Dedifferentiated amniotic fluid mesenchymal stem cell (primary cell): ENCODE results near the gene MPEG1.

Experiments used
- DNase-seq: peaks from one replicate; pipeline ENCODE4 v3.0.0-alpha.2; 2016; ENCODE audit errors: extremely low spot score

The MPEG1 gene

DNA sequence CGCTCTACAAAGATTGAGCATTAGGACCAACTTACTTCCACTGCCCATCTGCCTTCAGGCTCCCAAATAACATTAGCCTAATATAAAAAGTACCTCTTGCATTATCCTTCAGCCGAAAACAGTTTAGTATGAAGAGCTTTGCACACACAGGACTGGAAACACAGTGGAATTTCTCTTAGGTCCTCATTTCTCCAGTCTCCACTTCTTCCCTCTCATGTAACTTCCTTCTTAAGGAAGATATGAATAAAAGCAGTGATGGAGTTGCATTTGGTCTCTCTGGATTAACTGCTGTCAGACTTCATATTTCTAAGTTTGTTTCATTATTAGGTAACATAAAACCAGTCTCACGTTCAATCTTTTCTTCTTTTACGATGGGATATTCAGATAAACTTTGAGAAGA lies 5.6 kb upstream of the MPEG1 start:
- DNase-seq, result no peak

DNA sequence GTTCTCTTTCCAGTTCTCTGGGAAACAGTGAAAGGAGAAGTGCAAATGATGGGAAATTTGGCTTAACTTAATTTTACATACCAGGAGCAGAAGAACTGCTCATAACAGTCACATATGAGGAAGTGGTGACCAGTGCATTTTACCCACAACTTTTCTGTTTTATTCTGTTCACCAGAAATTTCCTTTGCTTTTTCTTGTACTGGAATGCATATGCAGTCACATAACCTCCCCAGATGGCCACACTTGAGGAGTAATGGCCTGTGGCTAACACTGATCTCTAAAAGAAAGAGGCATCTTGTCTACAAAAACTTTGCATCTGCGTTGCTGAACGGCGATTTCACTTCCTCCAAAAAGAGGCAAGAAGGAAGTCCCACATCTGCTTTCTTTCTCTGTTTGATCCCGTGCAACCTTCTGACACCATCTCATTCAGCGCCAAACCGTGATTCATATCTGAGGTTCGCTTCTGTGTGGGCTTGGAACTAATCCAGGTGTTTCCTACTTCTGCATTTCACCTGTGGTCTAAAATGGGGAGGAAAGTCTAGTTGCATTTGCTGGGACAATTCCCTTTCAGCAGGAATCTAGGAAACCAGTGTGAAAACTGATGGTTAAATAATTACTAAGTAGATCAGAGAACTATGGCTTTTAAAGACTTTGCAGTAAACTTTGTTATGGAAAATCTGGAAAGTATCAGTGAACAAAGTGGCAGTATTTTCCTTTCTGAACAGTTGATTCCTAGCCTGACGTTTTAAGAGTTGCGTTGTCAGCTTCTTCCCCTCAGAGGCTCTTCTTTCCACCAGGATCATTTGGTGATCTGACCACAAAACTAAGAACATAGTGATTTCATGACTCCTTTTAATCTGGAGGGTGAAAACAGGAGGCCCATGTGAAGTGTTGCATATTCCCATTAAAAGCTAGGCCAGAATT lies 4.2 kb upstream of the MPEG1 start:
- no peak for DNase-seq

DNA sequence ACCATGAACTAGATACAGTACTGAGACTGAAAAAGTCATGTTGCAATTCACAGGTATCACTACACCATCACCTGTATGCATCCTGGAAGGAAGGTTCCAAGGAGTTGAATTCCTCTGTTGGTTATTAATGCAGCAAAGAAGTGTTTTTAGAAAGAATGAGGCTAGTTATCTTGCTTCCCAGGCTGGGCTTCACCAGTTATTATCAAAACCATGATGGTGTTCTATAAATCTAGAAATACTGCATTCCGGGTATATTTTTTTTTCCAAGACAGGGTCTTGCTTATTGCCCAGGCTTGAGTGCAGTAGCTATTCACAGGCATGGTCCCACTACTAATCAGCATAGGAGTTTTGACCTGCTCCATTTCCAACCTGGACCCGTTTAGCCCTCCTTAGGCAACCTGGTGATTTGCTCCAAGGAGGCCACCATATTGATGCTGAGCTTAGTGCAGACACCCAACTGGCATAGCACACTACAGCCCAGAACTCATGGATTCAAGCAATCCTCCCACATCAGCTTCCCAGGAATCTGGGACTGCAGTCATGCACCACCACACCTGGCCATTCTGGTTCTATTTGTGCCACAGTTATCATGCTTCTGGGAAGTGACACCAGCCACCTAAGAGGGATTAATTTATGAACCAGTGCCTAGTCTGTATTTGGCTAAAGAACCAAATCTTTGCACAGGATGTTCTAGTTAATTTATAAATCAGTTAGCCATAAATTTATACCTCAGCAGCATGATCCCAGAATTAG lies 1.6 kb upstream of the MPEG1 start:
- no peak for DNase-seq

DNA sequence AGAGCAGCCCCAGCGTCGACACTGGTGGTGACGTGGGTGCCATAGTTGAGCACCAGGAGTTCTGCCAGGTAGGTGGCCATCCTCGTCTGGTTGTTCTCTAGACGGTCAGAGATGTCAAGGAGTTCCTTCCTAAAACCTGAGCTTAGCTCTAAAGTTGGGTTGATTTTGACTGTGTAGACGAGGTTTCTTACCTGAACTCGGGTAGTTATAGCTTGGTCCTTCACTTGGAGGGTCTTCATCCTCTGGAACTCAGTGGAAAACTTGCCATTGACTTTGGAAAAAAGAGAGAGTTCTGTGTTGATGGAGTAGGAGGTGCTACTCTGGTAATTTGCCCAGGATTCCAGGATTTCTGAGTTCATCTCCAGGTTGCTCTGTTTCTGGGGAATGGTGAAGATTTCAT lies 505 bp downstream of the MPEG1 start:
- DNase-seq, result no peak

DNA sequence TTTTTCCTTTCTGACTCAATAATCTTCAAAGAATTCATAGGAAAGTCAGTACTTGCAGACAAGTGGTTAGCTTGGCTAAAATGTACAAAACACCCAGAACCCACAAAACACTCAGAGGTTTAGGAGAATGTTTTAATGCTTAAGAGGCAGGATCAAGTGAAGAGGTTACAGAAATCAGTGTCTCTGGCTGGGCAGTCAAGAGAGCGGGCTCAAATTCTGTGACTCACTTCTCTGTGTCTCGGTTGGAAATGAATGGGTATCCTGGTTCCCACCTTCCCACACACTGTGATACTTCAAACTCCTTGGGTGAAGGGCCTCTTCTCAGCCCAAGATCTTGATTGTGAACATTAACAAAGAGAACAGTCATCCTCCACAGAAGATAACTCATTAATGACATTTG lies 3.8 kb downstream of the MPEG1 start:
- DNase-seq, result no peak

DNA sequence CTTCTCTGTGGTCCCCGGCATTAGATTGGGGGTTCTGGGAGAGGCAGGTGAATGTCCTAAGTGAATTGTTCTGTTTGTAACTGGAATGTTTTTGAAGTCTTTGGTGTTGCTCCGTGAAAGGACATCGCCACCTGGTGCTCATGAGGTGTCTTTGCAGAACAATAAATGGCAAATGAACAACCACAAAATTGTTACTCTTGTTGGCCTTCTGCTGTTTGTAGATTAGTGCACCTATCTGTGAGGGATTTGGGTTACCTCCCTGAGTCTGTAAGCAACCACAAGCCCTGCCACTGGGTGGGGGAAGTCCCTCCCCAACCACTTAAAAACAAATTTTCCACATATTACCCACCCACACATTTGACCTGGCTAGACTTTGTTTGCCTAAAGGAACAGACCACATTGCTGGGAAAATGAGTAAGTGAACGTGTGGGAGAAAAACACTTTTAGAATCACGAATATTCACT lies 4.7 kb downstream of the MPEG1 start:
- DNase-seq, result peak; percentile 55

DNA sequence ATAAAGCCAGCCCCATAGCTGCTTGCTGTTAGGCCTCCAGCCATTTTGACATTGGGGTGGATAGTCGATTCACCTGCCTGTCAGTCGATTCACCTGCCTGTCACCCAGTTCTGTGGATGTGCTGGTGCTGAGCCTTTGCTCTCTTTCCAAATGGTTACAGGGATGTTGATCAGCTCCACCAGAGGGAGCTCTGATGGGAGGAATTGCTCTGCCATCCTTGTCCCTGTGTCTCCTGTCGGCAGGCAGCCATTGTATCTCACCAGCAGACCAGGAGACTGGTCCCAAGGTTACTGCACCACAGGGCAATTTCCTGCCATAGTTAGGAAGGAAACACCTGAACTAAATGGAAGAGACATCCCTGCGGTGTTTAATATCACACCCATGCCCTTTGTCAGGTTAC lies 6.1 kb downstream of the MPEG1 start:
- DNase-seq, result no peak

DNA sequence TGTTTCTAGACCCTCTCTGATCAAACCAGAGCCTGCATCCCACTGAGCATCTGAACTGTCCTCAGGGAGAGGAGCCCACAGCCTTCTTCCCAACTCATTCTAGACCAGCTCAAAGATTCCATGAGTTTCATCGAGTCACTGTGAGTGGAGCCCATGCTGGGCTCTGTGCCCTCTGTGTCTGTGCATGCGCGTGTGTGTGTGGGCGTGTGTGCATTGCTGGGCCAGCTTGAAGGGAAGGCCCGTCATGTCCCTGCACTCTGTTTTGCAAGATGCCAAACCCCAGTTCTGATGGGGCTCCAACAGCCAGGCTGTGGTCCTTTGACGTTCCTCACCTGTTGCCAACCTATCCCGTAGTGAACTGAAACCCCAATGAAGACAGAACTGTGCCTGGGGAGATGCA lies 7.1 kb downstream of the MPEG1 start:
- DNase-seq, result no peak

DNA sequence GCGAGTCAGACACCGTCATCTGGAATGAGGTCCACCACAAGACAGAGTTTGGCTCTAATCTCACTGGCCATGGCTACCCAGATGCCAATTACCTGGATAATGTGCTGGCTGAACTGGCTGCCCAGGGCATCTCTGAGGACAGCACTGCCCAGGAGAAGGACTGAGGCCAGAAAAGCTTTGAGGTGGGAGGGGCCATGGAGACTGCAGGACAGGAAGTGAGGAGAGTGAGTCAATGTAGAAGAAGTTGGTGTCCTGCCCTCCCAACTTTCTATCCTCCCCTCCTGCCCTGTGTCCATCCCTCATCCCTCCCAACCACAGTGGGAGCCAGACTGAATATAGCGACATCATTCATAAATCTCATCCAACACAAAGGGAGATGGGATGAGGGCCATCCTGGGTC lies 8.0 kb downstream of the MPEG1 start:
- no peak for DNase-seq

DNA sequence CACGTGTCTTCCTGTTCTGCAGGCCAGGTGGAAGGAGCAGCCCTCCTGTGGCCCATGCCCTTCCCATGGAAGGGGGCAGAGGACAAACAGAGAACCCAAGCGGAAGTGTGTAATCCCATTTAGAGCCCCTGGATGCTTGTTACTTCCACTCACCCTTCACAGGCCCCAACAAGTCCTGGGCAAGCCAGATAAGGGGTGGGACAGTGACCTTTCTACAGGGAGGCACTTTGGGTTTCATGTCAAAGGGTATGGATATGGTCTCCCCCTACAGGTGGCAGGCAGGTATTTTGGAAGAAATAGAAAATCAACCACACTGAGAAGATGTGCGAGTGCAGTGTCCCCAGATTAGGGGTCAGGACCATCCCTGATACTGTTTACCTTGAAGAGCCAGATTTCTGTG lies 11.4 kb downstream of the MPEG1 start:
- DNase-seq, result no peak

DNA sequence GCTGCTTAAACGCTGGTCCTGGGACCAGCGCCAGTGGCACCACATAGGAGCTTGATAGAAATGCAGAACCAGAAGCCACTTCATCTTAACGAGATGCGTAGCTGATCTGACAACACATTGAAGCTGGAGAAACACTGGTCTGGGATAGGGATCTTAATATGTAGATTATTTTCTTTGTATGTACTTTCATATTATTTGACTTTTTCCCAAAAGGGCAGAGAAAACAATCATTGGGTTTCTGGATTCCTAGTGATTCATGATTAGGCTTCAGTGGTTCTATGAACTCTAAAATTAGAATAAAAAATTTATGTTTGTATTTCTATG lies 12.3 kb downstream of the MPEG1 start:
- DNase-seq, result no peak

DNA sequence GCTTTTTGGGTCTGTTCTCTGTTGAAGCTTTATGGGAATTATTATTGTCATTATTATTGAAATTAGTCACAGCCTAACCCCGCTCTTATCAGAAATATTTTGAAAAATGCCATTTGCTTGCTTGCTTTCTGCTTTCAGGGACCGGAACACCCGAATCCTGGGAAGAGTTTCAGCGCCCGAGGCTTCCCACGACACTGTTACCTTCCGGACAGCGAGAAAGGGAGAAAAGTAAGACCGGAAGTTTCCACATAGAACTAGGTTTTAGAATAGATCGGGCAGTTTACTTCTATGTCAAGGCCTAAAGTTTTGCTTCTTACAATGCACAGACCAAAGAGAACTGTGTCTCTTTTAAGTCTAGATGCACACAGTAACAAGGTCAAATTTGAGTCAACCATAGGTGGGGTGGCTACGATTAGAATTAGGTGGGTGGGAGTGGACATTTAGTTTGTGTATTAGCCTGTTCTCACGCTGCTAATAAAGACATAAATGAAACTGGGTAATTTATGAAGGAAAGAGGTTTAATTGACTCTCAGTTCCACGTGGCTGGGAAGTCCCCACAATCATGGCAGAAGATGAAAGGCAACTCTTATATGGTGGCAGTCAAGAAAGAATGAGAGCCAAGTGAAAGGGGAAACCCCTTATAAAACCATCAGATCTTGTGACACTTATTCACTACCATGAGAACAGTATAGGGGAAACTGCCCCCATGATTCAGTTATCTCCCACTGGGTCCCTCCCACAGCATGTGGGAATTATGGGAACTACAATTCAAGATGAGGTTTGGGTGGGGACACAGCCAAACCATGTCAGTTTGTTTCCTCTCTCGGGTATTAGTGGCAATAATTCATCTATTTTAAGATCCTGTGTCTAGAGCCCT lies 12.9 kb downstream of the MPEG1 start:
- no peak for DNase-seq

DNA sequence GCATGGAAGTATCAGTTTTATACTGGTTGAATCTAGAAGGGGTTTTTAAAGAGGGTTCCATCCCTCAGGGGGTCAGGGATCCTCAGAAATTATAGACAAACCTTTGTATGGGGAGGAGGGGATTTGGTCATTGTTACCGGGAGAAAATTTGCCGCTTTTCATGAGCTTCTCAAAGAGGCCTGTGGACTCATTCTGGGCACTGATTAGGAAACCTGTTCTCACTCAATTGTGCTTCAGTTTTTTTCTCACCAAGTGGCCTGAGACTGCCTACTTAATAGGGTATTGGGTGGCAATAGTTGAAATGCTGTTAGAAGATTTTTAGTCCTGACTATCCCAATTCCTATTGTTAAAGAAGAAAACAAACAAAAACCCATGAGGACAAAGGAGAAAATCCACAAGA lies 14.0 kb downstream of the MPEG1 start:
- DNase-seq, result no peak

DNA sequence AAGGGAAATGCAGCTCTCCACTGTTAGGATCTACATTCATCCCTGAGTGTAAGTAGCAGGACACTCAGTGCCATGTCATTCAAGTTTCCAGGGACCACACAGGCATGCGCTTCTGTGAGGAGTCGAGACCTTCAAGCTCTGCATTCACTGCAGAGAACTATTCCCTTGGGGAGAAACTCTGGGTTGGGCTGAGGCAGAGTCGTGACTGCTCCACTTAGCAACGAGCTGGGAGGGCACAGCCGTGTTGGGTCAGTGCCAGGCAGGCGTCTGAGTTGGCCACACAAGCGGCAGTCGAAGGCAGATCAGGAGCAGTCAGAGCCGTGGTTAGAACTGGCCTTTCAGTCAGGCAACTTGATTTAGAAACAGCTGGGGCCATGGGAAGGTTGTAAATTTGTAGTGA lies 14.7 kb downstream of the MPEG1 start:
- DNase-seq, result peak; percentile 67

DNA sequence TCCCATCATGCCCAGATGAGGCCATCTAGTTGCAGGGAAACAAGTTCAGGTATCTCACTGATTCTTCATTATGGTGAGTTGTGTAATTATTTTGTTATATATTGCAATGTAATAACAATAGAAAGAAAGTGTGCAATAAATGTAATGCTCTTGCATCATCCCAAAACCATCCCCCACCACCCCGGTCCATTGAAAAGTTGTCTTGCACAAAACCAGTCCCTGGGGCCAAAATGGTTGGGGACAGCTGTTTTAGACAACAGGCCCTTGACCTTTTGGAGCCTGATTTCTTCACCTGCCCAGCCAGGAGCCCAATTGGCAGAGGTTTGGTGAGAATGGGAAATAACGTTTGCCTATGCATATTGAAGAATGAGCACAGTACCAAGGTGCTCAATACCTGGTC lies 15.9 kb downstream of the MPEG1 start:
- DNase-seq, result no peak

DNA sequence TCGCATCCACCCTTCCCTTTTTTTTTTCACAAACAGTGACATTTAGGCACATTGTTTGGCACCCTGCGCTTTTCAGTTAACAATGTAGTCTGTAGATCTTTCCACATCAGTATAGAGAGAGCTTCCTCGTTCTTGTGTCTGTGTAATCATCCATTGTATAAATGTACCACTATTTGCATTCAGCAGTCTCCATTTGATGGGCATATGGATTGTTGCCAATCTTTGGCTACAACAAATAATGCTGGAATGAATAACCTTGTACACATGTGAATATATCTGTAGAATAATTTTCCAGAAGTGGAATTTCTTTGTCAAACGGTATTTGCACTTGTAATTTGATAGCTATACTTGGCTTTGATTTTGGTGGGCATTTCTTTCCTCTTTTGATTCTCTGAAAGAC lies 17.1 kb downstream of the MPEG1 start:
- no peak for DNase-seq

DNA sequence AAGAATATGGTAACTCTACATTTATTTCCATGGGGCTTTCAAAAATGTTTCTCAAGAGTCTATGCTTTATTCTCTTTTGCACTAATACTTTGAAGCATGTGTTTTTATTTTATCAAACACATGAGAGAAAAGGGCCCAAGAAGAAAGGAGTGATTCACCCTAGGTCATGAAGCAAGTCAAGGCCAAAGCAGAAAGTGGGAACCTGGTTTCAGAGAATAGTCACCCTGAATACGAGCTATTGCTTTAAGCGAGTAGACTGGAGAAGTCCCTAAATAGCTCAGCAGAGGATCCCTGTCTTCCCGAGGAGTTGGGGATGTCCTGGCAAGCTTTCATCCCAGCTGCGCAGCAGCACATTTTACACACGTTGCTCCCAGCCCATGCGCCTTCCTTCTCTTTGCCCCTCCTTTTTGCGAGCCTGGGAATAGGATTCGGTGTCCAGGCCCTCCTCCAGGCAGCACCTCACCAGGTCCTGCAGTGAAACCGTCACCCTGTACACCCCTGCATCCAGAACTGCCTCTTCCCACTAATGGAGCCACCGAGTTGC lies 19.1 kb downstream of the MPEG1 start:
- DNase-seq, result no peak

DNA sequence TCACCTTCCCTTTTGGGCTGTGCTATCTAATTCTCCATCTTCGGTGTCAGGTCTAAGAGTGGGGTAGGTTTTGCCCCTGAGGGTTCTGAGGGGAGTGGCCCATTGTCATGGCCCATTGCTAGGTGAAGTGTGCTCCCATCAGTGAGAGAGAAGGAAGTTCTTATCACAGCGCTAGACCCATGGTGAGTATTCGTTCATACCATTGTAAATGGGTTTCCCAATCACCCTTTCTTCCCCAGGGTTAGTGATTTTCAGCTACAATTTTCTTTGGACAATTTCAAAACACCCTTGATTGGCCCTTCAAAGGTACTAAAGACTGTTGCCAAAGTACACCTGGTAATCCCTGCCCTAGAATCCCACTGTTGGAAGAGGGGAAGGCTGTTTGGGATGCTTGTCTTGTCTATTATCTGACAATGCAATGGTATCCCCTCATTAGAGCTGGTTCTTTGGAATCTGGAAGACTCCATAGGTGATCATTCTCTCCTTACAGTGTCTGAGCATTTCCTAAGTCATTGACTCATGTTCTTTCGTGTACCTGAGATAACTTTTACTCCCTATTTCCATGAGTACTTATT lies 20.2 kb downstream of the MPEG1 start:
- DNase-seq, result no peak

DNA sequence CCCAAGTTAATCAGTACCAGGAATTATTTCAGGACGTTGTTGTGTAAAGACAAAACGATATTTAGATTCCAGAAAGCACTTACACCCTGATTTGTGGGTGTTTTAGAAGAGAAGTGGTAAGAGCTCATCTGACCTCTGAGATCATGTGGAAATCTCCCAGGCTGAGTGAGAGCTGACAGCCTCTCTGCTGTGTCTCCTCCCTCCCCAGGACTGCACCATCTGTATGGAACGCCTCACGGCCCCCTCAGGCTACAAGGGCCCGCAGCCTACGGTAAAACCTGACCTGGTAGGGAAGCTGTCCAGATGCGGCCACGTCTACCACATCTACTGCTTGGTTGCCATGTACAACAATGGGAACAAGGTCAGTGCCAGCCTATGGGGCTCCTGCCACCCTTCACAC lies 20.8 kb downstream of the MPEG1 start:
- no peak for DNase-seq

DNA sequence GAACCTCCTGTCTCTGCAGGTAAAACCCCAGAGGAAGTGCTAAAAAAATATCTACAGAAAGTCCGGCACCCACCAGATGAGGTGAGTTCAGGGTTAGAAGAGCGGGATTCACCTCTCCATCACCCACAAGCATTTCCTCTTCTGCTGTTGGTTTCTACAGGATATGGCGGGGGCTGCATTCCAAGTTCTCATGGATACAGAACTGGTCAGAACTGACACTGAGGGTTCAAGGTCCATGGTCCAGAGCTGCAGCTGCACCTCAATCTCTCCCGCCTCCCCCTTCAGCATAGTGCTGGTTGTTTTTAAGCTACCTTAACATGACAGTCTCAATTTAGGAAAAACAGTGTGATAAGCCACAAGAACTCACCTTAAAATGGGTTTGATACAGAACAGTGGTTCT lies 21.6 kb downstream of the MPEG1 start:
- no peak for DNase-seq

DNA sequence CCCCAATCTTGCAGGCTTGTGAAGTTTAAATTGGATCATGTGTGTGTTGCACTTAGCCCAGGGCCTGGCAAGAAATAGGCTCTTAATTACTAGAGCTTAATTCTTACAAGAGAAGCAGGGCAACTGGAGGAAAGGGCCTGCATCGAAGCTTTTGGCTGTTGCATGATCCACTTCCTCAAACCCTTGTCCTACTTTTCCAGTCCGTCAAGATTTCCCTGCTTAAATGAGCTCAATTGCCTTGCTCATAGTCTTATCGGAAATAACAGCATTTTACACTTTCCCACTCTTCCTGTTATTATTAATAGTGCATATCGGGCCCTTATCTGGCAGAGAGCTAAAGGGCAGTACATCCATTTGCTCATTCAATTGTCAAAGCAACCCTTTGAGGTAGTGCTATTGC lies 22.7 kb downstream of the MPEG1 start:
- DNase-seq, result no peak

DNA sequence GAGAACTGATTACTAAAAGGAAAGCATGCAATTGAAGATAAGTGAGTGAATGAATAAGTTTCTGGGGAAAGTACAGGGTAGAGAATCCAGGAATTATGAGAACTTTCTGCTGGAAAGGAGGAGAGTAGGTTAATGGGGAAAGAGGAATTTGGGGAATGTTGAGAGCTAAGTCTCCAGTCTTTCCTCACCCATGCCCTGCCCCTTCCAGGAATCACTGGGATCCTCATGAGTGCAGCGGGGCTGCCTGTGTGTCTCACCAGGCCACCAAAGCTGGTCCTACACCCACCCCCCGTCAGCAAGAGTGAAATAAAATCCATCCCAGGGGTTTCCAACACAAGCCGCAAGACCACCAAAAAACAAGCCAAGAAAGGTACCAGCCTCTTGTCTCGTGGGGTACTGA lies 23.8 kb downstream of the MPEG1 start:
- no peak for DNase-seq
